ENCODE measurements around the gene EHMT2.

Gene EHMT2

GRCh38 chr6:31887173-31888007, 10.1 kb downstream of the EHMT2 start:
- peak; percentile 20 for ATAC-seq
- DNase-seq (ENCODE audit: low spot score in 2 of 2), result no peak
- Mint-ChIP-seq H3K27ac (no peak overlapping the region), H3K4me1 (peaks cover 7% of the 10 kb centered on the region), H3K36me3 (peaks cover 88% of the 10 kb centered on the region), H3K9me3 (no peaks in the 10 kb centered on the region), H3K4me3 (no peak overlapping the region)

GRCh38 chr6:31886541-31886991, 10.9 kb downstream of the EHMT2 start:
- Mint-ChIP-seq H3K27ac (no peak overlapping the region), H3K4me1 (peaks cover 7% of the 10 kb centered on the region), H3K36me3 (peaks cover 88% of the 10 kb centered on the region), H3K4me3 (no peak overlapping the region), H3K9me3 (no peaks in the 10 kb centered on the region)
- no peak for DNase-seq (ENCODE audit: low spot score in 2 of 2)
- ATAC-seq, result no peak

- H3K27ac Mint-ChIP-seq, result no peak overlapping the region
- DNase-seq (ENCODE audit: low spot score in 2 of 2) (no peak), ATAC-seq (no peak)
- H3K9me3 Mint-ChIP-seq, result no peaks in the 10 kb centered on the region
- H3K4me3 Mint-ChIP-seq, result no peak overlapping the region
- peaks cover 88% of the 10 kb centered on the region for H3K36me3 Mint-ChIP-seq
- peaks cover 13% of the 10 kb centered on the region for H3K4me1 Mint-ChIP-seq
These were observed 12.9 kb downstream of the EHMT2 start for GRCh38 chr6:31884528-31885035.

- H3K9me3 Mint-ChIP-seq, result no peaks in the 10 kb centered on the region
- no peak for ATAC-seq
- H3K4me1 Mint-ChIP-seq, result peaks cover 6% of the 10 kb centered on the region
- DNase-seq (ENCODE audit: low spot score in 2 of 2), result no peak
- H3K36me3 Mint-ChIP-seq, result peaks cover 81% of the 10 kb centered on the region
- no peak overlapping the region for H3K4me3 Mint-ChIP-seq
- no peak overlapping the region for H3K27ac Mint-ChIP-seq
These were observed 13.8 kb downstream of the EHMT2 start for GRCh38 chr6:31883676-31884075.

GRCh38 chr6:31882344-31882743, 15.2 kb downstream of the EHMT2 start:
- Mint-ChIP-seq H3K4me3 (no peak overlapping the region), H3K27ac (no peak overlapping the region), H3K36me3 (peaks cover 77% of the 10 kb centered on the region), H3K4me1 (peaks cover 6% of the 10 kb centered on the region), H3K9me3 (no peaks in the 10 kb centered on the region)
- DNase-seq (ENCODE audit: low spot score in 2 of 2) (no peak), ATAC-seq (no peak)

- Mint-ChIP-seq H3K4me3 (no peak overlapping the region), H3K36me3 (peaks cover 66% of the 10 kb centered on the region), H3K4me1 (peaks cover 6% of the 10 kb centered on the region), H3K9me3 (no peaks in the 10 kb centered on the region), H3K27ac (peak overlapping the region; percentile 86)
- no peak for DNase-seq (ENCODE audit: low spot score in 2 of 2)
- no peak for ATAC-seq
These were observed 16.2 kb downstream of the EHMT2 start for GRCh38 chr6:31881136-31881859.

- Mint-ChIP-seq H3K36me3 (peaks cover 60% of the 10 kb centered on the region), H3K4me3 (no peak overlapping the region)
These were observed 16.9 kb downstream of the EHMT2 start for GRCh38 chr6:31880616-31881015.

GRCh38 chr6:31879901-31880300, 17.6 kb downstream of the EHMT2 start:
- DNase-seq (ENCODE audit: low spot score in 2 of 2), result no peak

More at GRCh38 chr6:31880616-31881015, 16.9 kb downstream of the EHMT2 start:
- H3K9me3 Mint-ChIP-seq, result no peaks in the 10 kb centered on the region
- no peak for ATAC-seq
- DNase-seq (ENCODE audit: low spot score in 2 of 2), result no peak
- peak overlapping the region; percentile 86 for H3K27ac Mint-ChIP-seq
- H3K4me1 Mint-ChIP-seq, result peaks cover 6% of the 10 kb centered on the region

GRCh38 chr6:31879143-31879542, 18.4 kb downstream of the EHMT2 start:
- no peaks in the 10 kb centered on the region for H3K9me3 Mint-ChIP-seq
- no peak for ATAC-seq

More at GRCh38 chr6:31879901-31880300, 17.6 kb downstream of the EHMT2 start:
- Mint-ChIP-seq H3K36me3 (peaks cover 52% of the 10 kb centered on the region), H3K9me3 (no peaks in the 10 kb centered on the region), H3K27ac (no peak overlapping the region), H3K4me1 (peaks cover 6% of the 10 kb centered on the region), H3K4me3 (no peak overlapping the region)
- ATAC-seq, result no peak

GRCh38 chr6:31878726-31879125, 18.8 kb downstream of the EHMT2 start, which contains the start of gene SLC44A4:
TSS of gene SLC44A4 (minus strand) at chr6:31878997. CDS start at chr6:31878980, 17 bp downstream.
- ATAC-seq, result no peak
- peak within 1 kb of the TSS; percentile 78 for H3K27ac Mint-ChIP-seq
- no peak for DNase-seq (ENCODE audit: low spot score in 2 of 2)

More at GRCh38 chr6:31879143-31879542, 18.4 kb downstream of the EHMT2 start:
- H3K36me3 Mint-ChIP-seq, result peaks cover 45% of the 10 kb centered on the region
- no peak overlapping the region for H3K4me3 Mint-ChIP-seq
- no peak for DNase-seq (ENCODE audit: low spot score in 2 of 2)
- peaks cover 6% of the 10 kb centered on the region for H3K4me1 Mint-ChIP-seq
- H3K27ac Mint-ChIP-seq, result no peak overlapping the region

GRCh38 chr6:31878222-31878621, 19.3 kb downstream of the EHMT2 start:
- Mint-ChIP-seq H3K4me3 (no peak overlapping the region), H3K4me1 (peaks cover 6% of the 10 kb centered on the region)

More at GRCh38 chr6:31878726-31879125, 18.8 kb downstream of the EHMT2 start, which contains the start of gene SLC44A4:
- Mint-ChIP-seq H3K9me3 (no peaks in the 10 kb centered on the region), H3K36me3 (peaks cover 41% of the 10 kb centered on the region), H3K4me1 (peaks cover 6% of the 10 kb centered on the region), H3K4me3 (no peak within 1 kb of the TSS)

GRCh38 chr6:31877651-31878161, 19.8 kb downstream of the EHMT2 start:
- ATAC-seq, result peak; percentile 4
- DNase-seq (ENCODE audit: low spot score in 2 of 2), result no peak
- peaks cover 6% of the 10 kb centered on the region for H3K4me1 Mint-ChIP-seq
- H3K4me3 Mint-ChIP-seq, result no peak overlapping the region
- no peaks in the 10 kb centered on the region for H3K9me3 Mint-ChIP-seq
- H3K27ac Mint-ChIP-seq, result peak overlapping the region; percentile 78
- H3K36me3 Mint-ChIP-seq, result peaks cover 31% of the 10 kb centered on the region

More at GRCh38 chr6:31878222-31878621, 19.3 kb downstream of the EHMT2 start:
- Mint-ChIP-seq H3K36me3 (peaks cover 36% of the 10 kb centered on the region), H3K9me3 (no peaks in the 10 kb centered on the region), H3K27ac (peak overlapping the region; percentile 78)
- ATAC-seq (no peak), DNase-seq (ENCODE audit: low spot score in 2 of 2) (no peak)

GRCh38 chr6:31877125-31877650, 20.3 kb downstream of the EHMT2 start:
- no peak for ATAC-seq
- Mint-ChIP-seq H3K4me3 (no peak overlapping the region), H3K4me1 (peaks cover 6% of the 10 kb centered on the region), H3K36me3 (peaks cover 25% of the 10 kb centered on the region), H3K27ac (peak overlapping the region; percentile 78), H3K9me3 (no peaks in the 10 kb centered on the region)
- no peak for DNase-seq (ENCODE audit: low spot score in 2 of 2)

GRCh38 chr6:31876357-31876756, 21.1 kb downstream of the EHMT2 start:
- peaks cover 17% of the 10 kb centered on the region for H3K36me3 Mint-ChIP-seq
- H3K4me1 Mint-ChIP-seq, result peaks cover 4% of the 10 kb centered on the region
- peak overlapping the region; percentile 26 for H3K27ac Mint-ChIP-seq
- ATAC-seq (no peak), DNase-seq (ENCODE audit: low spot score in 2 of 2) (no peak)
- no peak overlapping the region for H3K4me3 Mint-ChIP-seq
- H3K9me3 Mint-ChIP-seq, result no peaks in the 10 kb centered on the region

GRCh38 chr6:31875877-31876276, 21.6 kb downstream of the EHMT2 start:
- H3K27ac Mint-ChIP-seq, result peak overlapping the region; percentile 26
- H3K4me3 Mint-ChIP-seq, result no peak overlapping the region
- H3K9me3 Mint-ChIP-seq, result no peaks in the 10 kb centered on the region
- ATAC-seq (no peak), DNase-seq (ENCODE audit: low spot score in 2 of 2) (no peak)
- H3K36me3 Mint-ChIP-seq, result peaks cover 12% of the 10 kb centered on the region
- H3K4me1 Mint-ChIP-seq, result no peaks in the 10 kb centered on the region

All from stimulated activated effector memory CD8-positive, alpha-beta T cell treated with anti-CD3 and anti-CD28 coated beads, Interleukin-12 subunit alpha, Interleukin-12 subunit beta, amount 100 ng/mL, for 72 hours (primary cell).